Testis (tissue), 2 donors: ENCODE measurements around the gene MVD.

Source experiments
- POLR2A ChIP-seq: fragments of 450-650 bp; IDR thresholded peaks from one replicate; pipeline ENCODE4 v1.6.1; 2017; ENCODE audit warnings: antibody characterized with exemption, mild to moderate bottlenecking, moderate library complexity
- TF ChIP-seq, protein P1 (sequence below), 3 experiments: fragments of 450-650 bp in 2 of 3; fragments of 200-600 bp in 1 of 3; sonication (generic) in 1 of 3; IDR thresholded peaks; one replicate each; pipeline ENCODE4 v1.5.1; 2016 to 2019; ENCODE audit warnings: antibody characterized with exemption in 3 of 3, mild to moderate bottlenecking in 2 of 3, moderate library complexity in 1 of 3

DNA sequence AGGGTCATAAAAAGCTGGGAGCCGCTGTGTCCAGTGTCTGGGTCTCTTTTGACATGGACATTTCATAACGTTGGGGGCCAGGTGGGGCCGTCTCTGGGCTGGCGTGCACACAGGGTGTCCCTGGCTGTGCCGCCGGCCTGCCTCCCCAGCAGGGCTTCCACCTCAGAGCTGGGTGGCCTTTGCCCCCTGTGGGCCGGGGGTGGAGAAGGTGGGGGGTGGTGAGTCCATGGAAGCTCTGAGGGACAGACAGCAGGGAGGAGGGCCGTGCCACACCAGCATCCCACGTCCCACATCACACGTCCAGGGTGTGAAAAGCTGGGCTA, 24.3 kb upstream of the MVD start:
- TF ChIP-seq, protein P1, sequence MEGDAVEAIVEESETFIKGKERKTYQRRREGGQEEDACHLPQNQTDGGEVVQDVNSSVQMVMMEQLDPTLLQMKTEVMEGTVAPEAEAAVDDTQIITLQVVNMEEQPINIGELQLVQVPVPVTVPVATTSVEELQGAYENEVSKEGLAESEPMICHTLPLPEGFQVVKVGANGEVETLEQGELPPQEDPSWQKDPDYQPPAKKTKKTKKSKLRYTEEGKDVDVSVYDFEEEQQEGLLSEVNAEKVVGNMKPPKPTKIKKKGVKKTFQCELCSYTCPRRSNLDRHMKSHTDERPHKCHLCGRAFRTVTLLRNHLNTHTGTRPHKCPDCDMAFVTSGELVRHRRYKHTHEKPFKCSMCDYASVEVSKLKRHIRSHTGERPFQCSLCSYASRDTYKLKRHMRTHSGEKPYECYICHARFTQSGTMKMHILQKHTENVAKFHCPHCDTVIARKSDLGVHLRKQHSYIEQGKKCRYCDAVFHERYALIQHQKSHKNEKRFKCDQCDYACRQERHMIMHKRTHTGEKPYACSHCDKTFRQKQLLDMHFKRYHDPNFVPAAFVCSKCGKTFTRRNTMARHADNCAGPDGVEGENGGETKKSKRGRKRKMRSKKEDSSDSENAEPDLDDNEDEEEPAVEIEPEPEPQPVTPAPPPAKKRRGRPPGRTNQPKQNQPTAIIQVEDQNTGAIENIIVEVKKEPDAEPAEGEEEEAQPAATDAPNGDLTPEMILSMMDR (IDR thresholded peaks at IDR 0.05) = no peak
- TF ChIP-seq POLR2A = no peak
